HS-27A (cell line): ENCODE results near the gene FZD4.

Source experiments
- DNase-seq: peaks from one replicate; pipeline ENCODE4 v3.0.0-alpha.2; 2012; ENCODE audit warnings: low read depth, missing footprints

The FZD4 gene

DNA sequence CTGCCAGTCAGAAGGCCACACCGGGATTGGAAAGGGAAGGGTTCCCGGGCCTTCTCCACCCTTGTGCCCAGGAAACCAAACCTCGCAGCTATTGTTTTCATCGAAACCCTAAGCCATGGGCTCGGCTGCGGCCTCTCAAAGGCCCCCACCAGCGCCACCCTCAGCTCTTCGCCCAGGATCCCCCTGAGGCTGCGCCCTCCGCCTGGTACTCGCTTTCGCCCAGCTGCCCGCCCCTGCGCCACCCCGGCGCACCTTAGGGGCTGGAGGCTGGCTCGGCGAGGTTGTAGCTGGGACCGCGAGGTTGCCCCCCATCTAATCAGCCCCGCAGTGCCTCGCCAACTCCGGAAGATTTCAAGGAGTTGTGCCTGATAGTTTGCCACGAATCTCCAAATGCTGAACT, 49.0 kb downstream of the FZD4 start:
- DNase-seq: no peak

- no peak for DNase-seq
Observed at GRCh38 chr11:86905252-86905651, 49.9 kb downstream of the FZD4 start.

DNA sequence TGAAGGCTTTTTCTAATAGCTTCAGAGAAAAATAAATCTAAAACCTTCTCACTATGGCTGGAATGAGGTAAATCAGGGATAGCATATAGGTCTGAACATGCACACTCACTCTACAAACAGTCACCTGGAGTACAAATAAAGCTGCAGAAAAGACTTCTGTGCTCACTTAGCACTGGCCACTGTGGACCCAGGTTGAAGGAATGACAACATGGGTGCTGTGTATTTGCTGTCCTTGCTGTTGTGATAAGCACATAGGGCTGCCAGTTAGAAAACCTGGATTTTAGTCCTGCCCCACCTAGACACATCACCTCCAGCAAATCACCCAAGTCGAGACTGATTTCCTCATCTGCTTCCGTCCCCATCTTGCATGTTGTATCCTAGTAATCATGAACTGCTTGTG, 51.2 kb downstream of the FZD4 start:
- no peak for DNase-seq

DNA sequence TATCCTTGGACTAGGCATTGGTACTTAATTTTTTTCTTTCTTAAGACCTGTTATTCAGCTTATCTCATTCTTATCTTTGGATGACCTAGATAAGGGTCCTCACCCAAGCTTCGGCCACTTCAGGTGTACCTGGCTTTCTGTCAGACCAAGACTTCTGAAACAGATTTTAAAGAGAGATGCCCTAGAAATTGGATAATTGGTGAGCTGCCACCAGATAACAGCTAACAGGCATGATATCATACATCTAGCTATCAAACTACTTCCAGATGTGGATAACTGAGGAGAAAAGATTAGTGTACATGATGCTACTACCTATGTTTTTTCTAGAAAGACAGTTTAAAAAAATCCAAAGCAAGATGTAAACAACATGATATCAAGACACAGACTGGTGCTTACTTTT, 52.9 kb downstream of the FZD4 start:
- no peak for DNase-seq

GRCh38 chr11:86901599-86901998, 53.6 kb downstream of the FZD4 start:
- DNase-seq: no peak

- no peak for DNase-seq
Observed at GRCh38 chr11:86900162-86900561, 55.0 kb downstream of the FZD4 start.

GRCh38 chr11:86898689-86899088, 56.5 kb downstream of the FZD4 start:
- no peak for DNase-seq

GRCh38 chr11:86896441-86896841, 58.8 kb downstream of the FZD4 start:
- no peak for DNase-seq
